BE2C (cell line): ENCODE results near the gene FXYD6.

ENCODE experiments used
- DNase-seq: peaks from one replicate; pipeline ENCODE4 v3.0.0-alpha.2; 2020
- H3K27me3 ChIP-seq: fragments of 250-450 bp; sonication (Bioruptor Pico); 2 replicates; pipeline ENCODE4 v1.5.1; 2020; ENCODE audit warnings: mild to moderate bottlenecking
- H3K36me3 ChIP-seq: fragments of 250-450 bp; sonication (Bioruptor Pico); 2 replicates; pipeline ENCODE4 v1.5.1; 2020; ENCODE audit warnings: mild to moderate bottlenecking
- H3K4me1 ChIP-seq: fragments of 250-450 bp; sonication (Bioruptor Pico); 2 replicates; pipeline ENCODE4 v1.5.1; 2020
- H3K4me3 ChIP-seq: 2 replicates; pipeline ENCODE4 v1.5.1; 2011; ENCODE audit warnings: low read depth, low read length
- H3K9me3 ChIP-seq: fragments of 250-450 bp; sonication (Bioruptor Pico); 2 replicates; pipeline ENCODE4 v1.5.1; 2020
- CTCF ChIP-seq: IDR thresholded peaks from 2 replicates; pipeline ENCODE4 v1.5.1; 2012; ENCODE audit warnings: mild to moderate bottlenecking, low read depth, low read length

Gene FXYD6

DNA sequence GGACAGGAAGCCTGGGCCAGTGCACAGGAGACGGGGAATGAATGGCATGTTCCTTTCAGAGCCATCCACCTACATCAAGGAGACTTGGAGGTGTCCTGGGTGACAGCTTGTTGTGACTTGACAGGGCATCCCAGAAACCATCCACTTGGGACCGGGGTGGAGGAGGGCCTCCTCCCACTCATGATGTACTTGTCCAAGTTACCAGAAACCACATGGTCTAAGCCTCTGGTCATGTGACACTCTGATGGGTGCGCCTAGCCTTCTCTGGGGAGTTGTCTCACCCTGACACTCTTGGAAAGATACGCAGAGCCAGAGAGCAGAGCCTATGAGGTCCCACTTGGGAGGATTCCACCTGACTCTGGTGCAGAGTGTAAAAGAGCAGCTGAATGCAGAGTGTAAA is 21.6 kb upstream of the FXYD6 start:
- no peaks in the 10 kb centered on the region; the same call in 1 of the 2 replicates for H3K4me1 ChIP-seq
- DNase-seq, result no peak
- no peak overlapping the region for H3K4me3 ChIP-seq
- H3K36me3 ChIP-seq, result no peaks in the 10 kb centered on the region
- TF ChIP-seq CTCF, result no peak
- no peaks in the 10 kb centered on the region for H3K27me3 ChIP-seq
- H3K9me3 ChIP-seq, result no peaks in the 10 kb centered on the region

DNA sequence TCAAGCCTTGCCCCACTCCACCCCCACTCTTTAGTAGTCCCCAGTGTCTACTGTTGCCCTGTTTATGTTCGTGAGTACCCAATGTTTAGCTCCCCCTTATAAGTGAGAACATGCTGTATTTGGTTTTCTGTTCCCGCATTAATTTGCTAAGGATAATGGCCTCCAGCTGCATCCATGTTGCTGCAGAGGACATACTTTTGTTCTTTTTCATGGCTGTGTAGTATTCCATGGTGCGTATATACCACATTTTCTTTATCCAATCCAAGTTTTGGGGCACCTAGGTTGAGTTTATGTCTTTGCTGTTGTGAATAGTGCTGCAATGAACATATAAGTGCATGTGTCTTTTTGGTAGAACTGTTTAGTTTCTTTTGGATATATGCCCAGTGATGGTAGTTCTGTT is 16.2 kb upstream of the FXYD6 start:
- H3K4me3 ChIP-seq, result no peak overlapping the region
- no peaks in the 10 kb centered on the region for H3K36me3 ChIP-seq

GRCh38 chr11:117891362-117891761 is 14.9 kb upstream of the FXYD6 start:
- Histone ChIP-seq H3K4me3 (no peak overlapping the region), H3K9me3 (no peaks in the 10 kb centered on the region; the same call in 1 of the 2 replicates)
- TF ChIP-seq CTCF, result no peak

More for the DNA sequence above, 16.2 kb upstream of the FXYD6 start:
- H3K27me3 ChIP-seq, result no peaks in the 10 kb centered on the region
- no peaks in the 10 kb centered on the region; the same call in 1 of the 2 replicates for H3K9me3 ChIP-seq
- H3K4me1 ChIP-seq, result no peaks in the 10 kb centered on the region; the same call in 1 of the 2 replicates
- no peak for DNase-seq
- TF ChIP-seq CTCF, result no peak

DNA sequence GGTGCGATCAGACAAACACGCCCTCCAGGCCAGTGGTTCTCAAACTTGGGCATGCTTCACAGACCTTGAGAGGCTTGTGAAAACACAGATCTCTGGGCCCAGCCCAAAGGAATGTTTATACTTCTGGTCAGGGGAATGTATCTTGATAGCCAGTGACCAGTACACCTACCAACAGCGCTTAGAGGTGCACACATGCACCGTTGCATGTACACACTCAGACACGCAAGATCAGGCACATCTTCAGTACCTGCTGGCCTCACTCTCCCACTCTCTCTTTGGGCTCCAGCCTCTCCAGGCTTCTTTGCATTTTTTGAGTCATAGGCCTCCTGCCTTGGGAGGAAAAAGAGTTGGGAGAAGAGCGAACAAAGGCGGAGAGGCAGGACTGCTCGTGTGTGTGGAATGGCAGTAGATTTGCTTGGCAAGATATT is 11.7 kb upstream of the FXYD6 start:
- no peaks in the 10 kb centered on the region for H3K27me3 ChIP-seq

More at GRCh38 chr11:117891362-117891761, 14.9 kb upstream of the FXYD6 start:
- Histone ChIP-seq H3K36me3 (no peaks in the 10 kb centered on the region), H3K27me3 (no peaks in the 10 kb centered on the region), H3K4me1 (peaks cover under 1% of the 10 kb centered on the region)
- DNase-seq, result no peak

GRCh38 chr11:117887431-117888138 is 11.1 kb upstream of the FXYD6 start:
- no peaks in the 10 kb centered on the region for H3K27me3 ChIP-seq
- no peaks in the 10 kb centered on the region for H3K36me3 ChIP-seq
- no peak for DNase-seq
- peaks cover 37% of the 10 kb centered on the region for H3K4me1 ChIP-seq
- no peaks in the 10 kb centered on the region; the same call in 1 of the 2 replicates for H3K9me3 ChIP-seq
- no peak overlapping the region for H3K4me3 ChIP-seq
- no peak for TF ChIP-seq CTCF

More for the DNA sequence above, 11.7 kb upstream of the FXYD6 start:
- Histone ChIP-seq H3K36me3 (no peaks in the 10 kb centered on the region), H3K4me1 (peaks cover 32% of the 10 kb centered on the region), H3K4me3 (no peak overlapping the region), H3K9me3 (no peaks in the 10 kb centered on the region; the same call in 1 of the 2 replicates)
- no peak for DNase-seq
- TF ChIP-seq CTCF, result no peak

DNA sequence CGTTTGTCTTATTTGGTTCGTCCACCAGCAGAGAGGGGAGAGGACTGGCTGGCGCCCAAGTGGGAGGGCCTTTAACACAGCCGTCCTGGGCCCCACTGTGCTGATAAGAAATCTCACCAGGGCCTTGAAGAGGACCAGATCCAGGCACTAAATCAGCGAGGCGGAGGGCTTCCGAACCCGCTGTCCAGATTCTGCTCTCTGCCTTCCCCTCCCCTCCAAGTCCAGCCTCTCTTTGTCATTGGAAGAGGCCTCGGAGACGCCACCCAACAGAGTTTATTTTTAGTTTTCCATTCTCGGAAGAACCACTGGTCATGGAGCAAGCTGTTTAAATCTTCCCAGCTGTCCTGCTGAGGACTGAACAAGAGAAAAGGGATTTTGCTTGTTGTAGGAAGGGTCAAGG is 9.3 kb upstream of the FXYD6 start:
- H3K27me3 ChIP-seq, result no peaks in the 10 kb centered on the region
- no peaks in the 10 kb centered on the region for H3K36me3 ChIP-seq
- no peaks in the 10 kb centered on the region for H3K9me3 ChIP-seq
- peak; percentile 90 for DNase-seq
- no peak for TF ChIP-seq CTCF
- H3K4me3 ChIP-seq, result peak overlapping the region; percentile 34
- H3K4me1 ChIP-seq, result peaks cover 42% of the 10 kb centered on the region
